ENCODE results near the gene TMEM89. TPM values are rescaled to one million over a fixed set of nuclear protein-coding genes. Genes with fewer than 3 reads are reported as not detected.

TMEM89 gene
- not detected for total RNA-seq

GRCh38 chr3:48621461-48621869 lies at the start of gene TMEM89:
Gene TMEM89 (minus strand): TSS chr3:48621769. CDS start chr3:48621756, 13 bp downstream.

GRCh38 chr3:48662753-48663488 lies 41.4 kb upstream of the TMEM89 start, which contains the start of gene CELSR3:
Gene CELSR3 (minus strand): TSS chr3:48662886. CDS start chr3:48662634, 252 bp downstream.

GRCh38 chr3:48635222-48636021 lies 13.9 kb upstream of the TMEM89 start, which contains the start of gene SLC26A6:
Gene SLC26A6 (minus strand): TSS chr3:48635461. CDS start chr3:48635393, 68 bp downstream.

GRCh38 chr3:48609088-48610005 lies 12.2 kb downstream of the TMEM89 start, which contains the start of gene UQCRC1:
Gene UQCRC1 (minus strand): TSS chr3:48609646. CDS start chr3:48609620, 26 bp downstream.

GRCh38 chr3:48595075-48595525 lies 26.5 kb downstream of the TMEM89 start, which contains the start of gene COL7A1:
Gene COL7A1 (minus strand): TSS chr3:48595329. CDS start chr3:48595159, 170 bp downstream.

Other genes starting within 250 kb of the TMEM89 start
- under 1 TPM in 1 of 2 donors, not detected in 1; 0.33 TPM for gene FBXW12, start 249.6 kb downstream of the TMEM89 start, total RNA-seq
- gene PLXNB1, start 191.7 kb downstream of the TMEM89 start, total RNA-seq = 10 to 100 TPM in 1 of 2 donors, 1 to 10 TPM in 1; 7.0 to 11.7 TPM
- gene CCDC51, start 181.7 kb downstream of the TMEM89 start, total RNA-seq = 10 to 100 TPM; 20.3 to 33.0 TPM
- gene TMA7, start 181.5 kb downstream of the TMEM89 start, total RNA-seq = 100 to 1,000 TPM; 130 to 187 TPM
- gene ATRIP, start 175.0 kb downstream of the TMEM89 start, total RNA-seq = 1 to 10 TPM; 6.2 to 10.0 TPM
- 100 to 1,000 TPM; 101 to 125 TPM for gene SHISA5, start 117.6 kb downstream of the TMEM89 start, total RNA-seq
- gene PFKFB4, start 65.0 kb downstream of the TMEM89 start, total RNA-seq = 10 to 100 TPM; 13.8 to 66.3 TPM
- gene UCN2, start 58.0 kb downstream of the TMEM89 start, total RNA-seq = 10 to 100 TPM in 1 of 2 donors, under 1 TPM in 1; 0.34 to 62.3 TPM
- 1 to 10 TPM; 2.0 to 2.1 TPM for gene COL7A1, start 26.4 kb downstream of the TMEM89 start, total RNA-seq
- 100 to 1,000 TPM; 317 to 434 TPM for gene UQCRC1, start 12.1 kb downstream of the TMEM89 start, total RNA-seq
- gene SLC26A6, start 13.7 kb upstream of the TMEM89 start, total RNA-seq = 10 to 100 TPM; 40.3 to 65.6 TPM
- gene CELSR3, start 41.1 kb upstream of the TMEM89 start, total RNA-seq = 1 to 10 TPM in 1 of 2 donors, under 1 TPM in 1; 0.33 to 1.4 TPM
- 10 to 100 TPM; 13.1 to 16.7 TPM for gene NCKIPSD, start 64.1 kb upstream of the TMEM89 start, total RNA-seq
- 10 to 100 TPM; 37.3 to 39.9 TPM for gene IP6K2, start 95.5 kb upstream of the TMEM89 start, total RNA-seq
- gene PRKAR2A, start 226.1 kb upstream of the TMEM89 start, total RNA-seq = 10 to 100 TPM; 31.0 to 36.6 TPM

Data from melanocyte of skin (primary cell).